ENCODE measurements around the gene TAC4. TPM values are rescaled to one million over a fixed set of nuclear protein-coding genes. Genes with fewer than 3 reads are reported as not detected.

Gene TAC4
- total RNA-seq, 1 donor from 2014 or later, result not detected

GRCh38 chr17:49846938-49847712 lies 744 bp downstream of the TAC4 start:
- H3K36me3 Mint-ChIP-seq (ENCODE audit: low read depth, unreplicated experiment), result peaks cover 10% of the 10 kb centered on the region
- no peaks in the 10 kb centered on the region for H3K9me3 Mint-ChIP-seq (ENCODE audit: unreplicated experiment)
- no peak overlapping the region for H3K27ac Mint-ChIP-seq (ENCODE audit: unreplicated experiment)
- no peak for DNase-seq (ENCODE audit: low spot score)
- H3K4me1 Mint-ChIP-seq (ENCODE audit: unreplicated experiment), result peaks cover 15% of the 10 kb centered on the region
- no peak for TF ChIP-seq CTCF (IDR thresholded peaks at IDR 0.05; ENCODE audit: unreplicated experiment)
- H3K27me3 Mint-ChIP-seq (ENCODE audit: unreplicated experiment), result peaks cover 15% of the 10 kb centered on the region
- peak overlapping the region; percentile 65 for H3K4me3 Mint-ChIP-seq (ENCODE audit: unreplicated experiment)

GRCh38 chr17:49845321-49845720 lies 2.5 kb downstream of the TAC4 start:
- no peak for TF ChIP-seq CTCF (IDR thresholded peaks at IDR 0.05; ENCODE audit: unreplicated experiment)
- Mint-ChIP-seq H3K4me1 (ENCODE audit: unreplicated experiment) (peaks cover 10% of the 10 kb centered on the region), H3K9me3 (ENCODE audit: unreplicated experiment) (no peaks in the 10 kb centered on the region), H3K27me3 (ENCODE audit: unreplicated experiment) (peaks cover 10% of the 10 kb centered on the region), H3K27ac (ENCODE audit: unreplicated experiment) (no peak overlapping the region), H3K4me3 (ENCODE audit: unreplicated experiment) (no peak overlapping the region), H3K36me3 (ENCODE audit: low read depth, unreplicated experiment) (peaks cover 10% of the 10 kb centered on the region)
- DNase-seq (ENCODE audit: low spot score), result no peak

- no peak overlapping the region for H3K4me3 Mint-ChIP-seq (ENCODE audit: unreplicated experiment)
- H3K27me3 Mint-ChIP-seq (ENCODE audit: unreplicated experiment), result peaks cover 7% of the 10 kb centered on the region
- TF ChIP-seq CTCF (IDR thresholded peaks at IDR 0.05; ENCODE audit: unreplicated experiment), result peak; percentile 43
- DNase-seq (ENCODE audit: low spot score), result peak; percentile 71
- H3K4me1 Mint-ChIP-seq (ENCODE audit: unreplicated experiment), result peaks cover 9% of the 10 kb centered on the region
- H3K27ac Mint-ChIP-seq (ENCODE audit: unreplicated experiment), result no peak overlapping the region
- no peaks in the 10 kb centered on the region for H3K9me3 Mint-ChIP-seq (ENCODE audit: unreplicated experiment)
- H3K36me3 Mint-ChIP-seq (ENCODE audit: low read depth, unreplicated experiment), result peaks cover 10% of the 10 kb centered on the region
Observed at GRCh38 chr17:49843774-49844350, 4.0 kb downstream of the TAC4 start.

- no peaks in the 10 kb centered on the region for H3K9me3 Mint-ChIP-seq (ENCODE audit: unreplicated experiment)
- no peak overlapping the region for H3K27ac Mint-ChIP-seq (ENCODE audit: unreplicated experiment)
- TF ChIP-seq CTCF (IDR thresholded peaks at IDR 0.05; ENCODE audit: unreplicated experiment), result no peak
- peaks cover 4% of the 10 kb centered on the region for H3K4me1 Mint-ChIP-seq (ENCODE audit: unreplicated experiment)
- H3K36me3 Mint-ChIP-seq (ENCODE audit: low read depth, unreplicated experiment), result peaks cover 7% of the 10 kb centered on the region
- no peak for DNase-seq (ENCODE audit: low spot score)
- H3K4me3 Mint-ChIP-seq (ENCODE audit: unreplicated experiment), result no peak overlapping the region
- peaks cover 7% of the 10 kb centered on the region for H3K27me3 Mint-ChIP-seq (ENCODE audit: unreplicated experiment)
Observed at GRCh38 chr17:49842846-49843245, 5.0 kb downstream of the TAC4 start.

GRCh38 chr17:49842371-49842770 lies 5.5 kb downstream of the TAC4 start:
- Mint-ChIP-seq H3K27ac (ENCODE audit: unreplicated experiment) (no peak overlapping the region), H3K4me1 (ENCODE audit: unreplicated experiment) (peaks cover 4% of the 10 kb centered on the region), H3K4me3 (ENCODE audit: unreplicated experiment) (no peak overlapping the region), H3K36me3 (ENCODE audit: low read depth, unreplicated experiment) (peaks cover 4% of the 10 kb centered on the region), H3K9me3 (ENCODE audit: unreplicated experiment) (no peaks in the 10 kb centered on the region), H3K27me3 (ENCODE audit: unreplicated experiment) (peaks cover 4% of the 10 kb centered on the region)
- DNase-seq (ENCODE audit: low spot score), result no peak
- TF ChIP-seq CTCF (IDR thresholded peaks at IDR 0.05; ENCODE audit: unreplicated experiment), result no peak
